HG03097 (cell line): ENCODE data around the gene EPRS1.
A peak's percentile ranks its signal among the peaks of the same experiment; 100 is the strongest.
"Not testable (repeated sequence)": the region's sequence is repeated elsewhere in the genome, so short reads cannot be mapped to it uniquely, and the experiment has no call there.

ENCODE experiments used
- ATAC-seq: cut with Tn5 transposase; IDR thresholded peaks from one replicate; pipeline ENCODE4 v1.9.1; 2021; ENCODE audit not compliant: unreplicated experiment, low FRiP score

Gene EPRS1

GRCh38 chr1:220040028-220040596 is 6.2 kb downstream of the EPRS1 start:
- ATAC-seq, result no peak

DNA sequence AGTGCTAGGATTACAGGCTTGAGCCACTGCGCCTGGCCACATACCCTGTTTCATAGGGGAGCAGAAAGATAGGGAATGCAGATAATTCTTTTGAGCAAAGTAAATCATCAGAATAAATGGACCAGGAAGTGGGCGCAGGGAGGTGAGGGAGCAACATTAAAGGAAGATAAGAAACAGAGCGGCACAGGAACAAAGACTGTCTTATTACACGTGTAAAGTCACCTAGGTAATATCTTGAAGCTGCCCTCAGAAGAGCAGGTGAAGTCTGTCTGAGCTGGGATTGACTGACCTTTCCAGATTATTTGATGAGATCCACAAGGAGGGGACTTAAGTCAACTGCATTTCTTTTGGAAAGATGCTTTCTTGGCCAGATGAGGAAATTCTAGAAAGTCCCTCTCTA is 7.7 kb downstream of the EPRS1 start:
- ATAC-seq, result no peak

- ATAC-seq, result not testable (repeated sequence)
These were observed 8.5 kb downstream of the EPRS1 start for GRCh38 chr1:220037810-220038209.

- ATAC-seq, result no peak
These were observed 13.4 kb downstream of the EPRS1 start for GRCh38 chr1:220032911-220033310.

DNA sequence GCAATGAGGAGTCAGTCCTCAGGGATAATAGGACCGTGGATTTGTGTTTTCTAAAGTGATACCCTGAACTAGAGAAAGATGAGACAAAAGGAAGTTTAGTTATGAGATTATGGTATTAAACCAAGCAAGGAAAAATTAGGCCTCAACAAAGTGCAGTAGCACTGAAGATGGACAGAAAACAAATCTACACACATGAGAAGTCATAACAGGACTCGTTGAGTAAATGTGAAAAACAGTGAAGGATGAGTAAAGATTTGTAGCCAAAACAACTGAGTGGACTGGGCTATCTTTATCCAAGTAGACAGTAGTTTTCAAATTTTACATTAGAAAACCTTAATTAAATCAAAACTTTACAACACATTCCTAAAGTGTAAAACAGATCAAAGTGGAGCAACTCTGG is 15.0 kb downstream of the EPRS1 start:
- no peak for ATAC-seq

DNA sequence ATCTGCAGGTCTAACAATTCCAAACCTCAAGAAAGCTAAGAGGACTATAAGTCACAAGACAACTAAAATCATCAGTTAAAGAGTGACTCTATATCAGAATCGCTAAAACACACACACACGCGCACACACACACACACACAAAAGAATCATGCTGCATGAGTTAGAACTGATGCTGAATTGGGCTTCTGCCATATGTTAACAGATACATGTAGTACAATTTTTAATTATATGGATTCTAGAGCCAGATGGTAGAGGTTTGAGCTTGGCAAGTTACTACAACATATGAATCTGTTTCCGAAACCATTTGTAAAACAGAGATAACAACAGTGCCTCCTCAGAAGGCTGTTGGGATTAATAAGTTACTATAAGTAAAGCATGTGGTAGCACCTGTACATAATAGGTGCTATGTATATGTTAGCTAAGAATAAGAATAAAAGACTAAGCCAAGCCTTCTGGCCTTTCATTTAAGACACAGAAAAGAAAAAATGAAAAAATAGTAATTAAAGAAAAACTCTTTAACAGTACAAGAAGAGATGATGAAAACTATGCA is 17.9 kb downstream of the EPRS1 start:
- peak; percentile 47 for ATAC-seq

DNA sequence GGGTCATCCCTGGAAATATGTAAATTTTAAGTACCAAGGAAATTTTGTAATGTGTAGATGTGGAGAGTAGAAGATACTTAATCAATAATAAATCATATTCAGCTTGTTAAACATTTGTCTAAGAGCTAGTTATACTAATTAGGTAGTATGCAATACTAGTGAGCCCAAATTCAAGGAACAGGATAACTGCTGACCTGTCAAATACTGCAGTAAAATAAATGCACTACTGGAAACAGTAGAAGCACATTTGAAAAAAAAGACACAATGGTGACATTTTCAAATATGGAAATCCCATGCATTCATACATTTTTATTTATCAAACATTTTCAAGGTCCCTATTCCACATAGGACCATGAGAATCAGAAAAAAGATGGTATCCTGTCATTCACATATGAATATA is 27.2 kb downstream of the EPRS1 start:
- no peak for ATAC-seq

- peak; percentile 95 for ATAC-seq
These were observed 32.8 kb downstream of the EPRS1 start for GRCh38 chr1:220013497-220013896.

- ATAC-seq, result no peak
These were observed 34.0 kb downstream of the EPRS1 start for GRCh38 chr1:220012259-220012658.

DNA sequence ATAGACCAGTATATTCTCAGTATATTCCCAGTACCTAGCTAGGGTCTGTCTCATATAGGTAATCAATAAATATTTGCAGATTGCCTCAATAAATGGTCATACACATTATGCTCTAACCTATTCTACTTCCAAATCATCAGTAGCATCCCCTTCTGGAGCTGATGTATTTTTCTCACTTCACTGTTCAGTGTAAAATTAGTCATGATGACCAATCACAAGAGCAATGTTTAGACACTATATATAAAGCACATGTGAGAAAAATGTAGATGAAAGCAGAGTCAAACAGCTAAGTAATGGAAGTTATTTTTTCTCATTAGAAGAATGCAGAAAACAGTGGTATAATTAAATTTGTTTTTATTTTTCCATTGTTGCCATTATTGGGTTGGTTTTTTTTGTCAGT is 34.7 kb downstream of the EPRS1 start:
- no peak for ATAC-seq

DNA sequence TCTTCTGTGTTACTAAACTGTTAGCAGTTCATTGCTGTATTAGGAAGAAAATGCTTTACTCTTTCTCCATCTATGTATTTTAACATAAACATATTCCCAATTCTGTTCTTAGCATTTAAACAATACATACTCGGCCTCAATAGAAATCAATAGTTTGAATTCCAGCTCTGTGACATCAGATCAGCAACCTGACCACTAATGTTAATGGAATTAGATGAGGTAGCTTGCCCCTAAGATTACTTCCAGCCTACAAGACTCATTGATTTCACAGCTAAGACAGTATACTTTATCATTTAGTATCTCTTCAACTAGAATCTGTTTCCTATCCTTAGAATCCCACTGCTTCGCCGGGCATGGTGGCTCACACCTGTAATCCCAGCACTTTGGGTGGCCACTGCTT is 38.9 kb downstream of the EPRS1 start:
- no peak for ATAC-seq

GRCh38 chr1:220005489-220005888 is 40.8 kb downstream of the EPRS1 start:
- ATAC-seq, result no peak

DNA sequence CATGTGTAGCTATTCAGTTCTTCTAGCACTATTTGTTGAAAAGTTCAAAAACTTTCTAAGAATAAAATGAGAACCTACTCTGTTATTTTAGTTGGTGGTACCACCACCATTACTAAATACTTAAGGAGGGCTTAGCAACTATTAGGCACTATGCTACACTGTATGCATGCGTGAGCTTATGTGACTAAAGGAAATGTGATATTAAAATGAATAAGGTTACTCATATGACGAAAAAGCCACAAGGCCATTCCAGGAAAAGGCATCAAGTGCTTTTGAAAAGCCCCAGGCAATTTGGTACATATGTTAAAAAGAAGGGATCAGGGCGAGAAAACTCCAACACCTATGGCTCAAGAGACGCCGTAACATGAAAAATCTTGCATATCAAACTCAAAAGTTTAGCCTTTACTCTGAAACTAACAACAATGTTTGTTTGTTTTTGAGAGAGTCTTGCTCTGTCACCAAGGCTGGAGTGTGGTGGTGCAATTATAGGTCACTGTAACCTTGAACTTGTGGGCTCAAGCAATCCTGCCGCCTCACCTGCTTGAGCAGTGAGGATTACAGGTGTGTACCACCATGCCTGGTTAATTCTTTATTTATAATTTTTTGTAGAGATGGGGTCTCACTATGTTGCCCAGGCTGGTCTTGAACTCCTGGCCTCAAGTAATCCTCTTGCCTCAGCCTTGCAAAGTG is 42.5 kb downstream of the EPRS1 start:
- no peak for ATAC-seq

GRCh38 chr1:220003015-220003414 is 43.3 kb downstream of the EPRS1 start:
- ATAC-seq, result no peak

- no peak for ATAC-seq
These were observed 45.2 kb downstream of the EPRS1 start for GRCh38 chr1:220001095-220001501.

- no peak for ATAC-seq
These were observed 46.5 kb downstream of the EPRS1 start for GRCh38 chr1:219999821-220000220.
